T-helper 2 cell (primary cell): ENCODE measurements around the gene ATRAID.
A peak's percentile ranks its signal among the peaks of the same experiment; 100 is the strongest.

Experiments
- DNase-seq, 5 experiments: peaks; one replicate each; pipeline versions ENCODE4 v3.0.0 to v3.0.0-alpha.2; 2012 to 2022

The ATRAID gene

GRCh38 chr2:27220091-27220490 is 8.2 kb downstream of the ATRAID start:
- DNase-seq = no peak

GRCh38 chr2:27221166-27221565 is 9.3 kb downstream of the ATRAID start:
- DNase-seq = no peak

GRCh38 chr2:27222407-27222806 is 10.6 kb downstream of the ATRAID start:
- no peak for DNase-seq

- no peak for DNase-seq
Measured at GRCh38 chr2:27223416-27223815, 11.6 kb downstream of the ATRAID start.

GRCh38 chr2:27225526-27225925 is 13.7 kb downstream of the ATRAID start:
- no peak for DNase-seq

GRCh38 chr2:27227501-27227900 is 15.7 kb downstream of the ATRAID start:
- no peak for DNase-seq

- DNase-seq = no peak
Measured at GRCh38 chr2:27231921-27232320, 20.1 kb downstream of the ATRAID start.

GRCh38 chr2:27233341-27233740 is 21.5 kb downstream of the ATRAID start:
- no peak for DNase-seq

- DNase-seq = no peak
Measured at GRCh38 chr2:27236136-27236535, 24.3 kb downstream of the ATRAID start.

- no peak for DNase-seq
Measured at GRCh38 chr2:27236626-27237025, 24.8 kb downstream of the ATRAID start.

- no peak for DNase-seq
Measured at GRCh38 chr2:27237341-27237945, 25.6 kb downstream of the ATRAID start.

- no peak for DNase-seq
Measured at GRCh38 chr2:27238976-27239375, 27.1 kb downstream of the ATRAID start.

- no peak for DNase-seq
Measured at GRCh38 chr2:27240406-27240805, 28.6 kb downstream of the ATRAID start.

- peak in 1 of 5 experiments; percentile 62 for DNase-seq
Measured at GRCh38 chr2:27241761-27242613, 30.1 kb downstream of the ATRAID start.

GRCh38 chr2:27242614-27242951 is 30.7 kb downstream of the ATRAID start:
- DNase-seq = no peak

- no peak for DNase-seq
Measured at GRCh38 chr2:27243391-27244130, 31.7 kb downstream of the ATRAID start.

GRCh38 chr2:27245116-27245515 is 33.3 kb downstream of the ATRAID start:
- DNase-seq = no peak

- DNase-seq = no peak
Measured at GRCh38 chr2:27245626-27246025, 33.8 kb downstream of the ATRAID start.

GRCh38 chr2:27247893-27248292 is 36.1 kb downstream of the ATRAID start:
- no peak for DNase-seq

GRCh38 chr2:27249159-27249890 is 37.5 kb downstream of the ATRAID start:
- no peak for DNase-seq

- DNase-seq = peak in 3 of 5 experiments; percentile 24 to 64 (median 26)
Measured at GRCh38 chr2:27249891-27250651, 38.2 kb downstream of the ATRAID start.
